Tibial nerve (tissue), 3 donors: ENCODE data around the gene CCPG1.

Experiments
- CTCF ChIP-seq, 5 experiments: fragments of 200-600 bp in 3 of 5; fragments of 450-650 bp in 2 of 5; sonication (generic) in 3 of 5; IDR thresholded peaks; one replicate each; pipeline ENCODE4 v1.5.1; 2016 to 2019; ENCODE audit warnings: antibody characterized with exemption in 5 of 5, mild to moderate bottlenecking in 3 of 5, moderate library complexity in 2 of 5
- POLR2A ChIP-seq, 2 donors: fragments of 450-650 bp; IDR thresholded peaks; one replicate each; pipeline ENCODE4 v1.6.1; 2017; ENCODE audit warnings: antibody characterized with exemption in 2 of 2, mild to moderate bottlenecking in 2 of 2, moderate library complexity in 2 of 2

GRCh38 chr15:55407498-55408011 lies 604 bp downstream of the CCPG1 start:
- TF ChIP-seq CTCF (IDR thresholded peaks at IDR 0.05) = no peak
- no peak for TF ChIP-seq POLR2A (IDR thresholded peaks at IDR 0.05)
